Naive thymus-derived CD8-positive, alpha-beta T cell (primary cell): Measurements from ENCODE around the gene MGP. TPM values are rescaled to one million over a fixed set of nuclear protein-coding genes. Genes with fewer than 3 reads are reported as not detected.

Experiments used
- ATAC-seq, 2 donors: fragments of 150-1000 bp; cut with Tn5 transposase in 1 of 2; sonication (Bioruptor Pico), chemical (Tn5 transposase) in 1 of 2; 1 replicate in 1 of 2; 2 replicates in 1 of 2; pipeline ENCODE4 v1.10.0; 2021; ENCODE audit warnings: mild to moderate bottlenecking in 2 of 2, moderate library complexity in 2 of 2
- POLR2A ChIA-PET: fragments of 350-600 bp; sonication (Branson Sonifier 250); formaldehyde crosslinking; loops from one replicate; lab custom pipeline; 2021; ENCODE audit warnings: antibody characterized with exemption; lab: Charles Lee
- DNase-seq, 10 donors: peaks; one replicate each; pipeline versions ENCODE4 v3.0.0 to v3.0.0-alpha.2; 2020 to 2022
- H3K27ac Mint-ChIP-seq, 10 donors: one replicate each; pipeline ENCODE4 v1.8.0; 2020 to 2022; ENCODE audit warnings: mild to moderate bottlenecking in 10 of 10, mixed read lengths in 10 of 10, moderate library complexity in 4 of 10, inconsistent platforms in 1 of 10
- H3K27me3 Mint-ChIP-seq, 5 donors: one replicate each; pipeline ENCODE4 v1.8.0; 2021 to 2022; ENCODE audit warnings: mixed read lengths in 5 of 5
- H3K36me3 Mint-ChIP-seq, 3 donors: one replicate each; pipeline ENCODE4 v1.8.0; 2020 to 2022; ENCODE audit warnings: mixed read lengths in 3 of 3, mild to moderate bottlenecking in 2 of 3, inconsistent platforms in 1 of 3
- H3K4me1 Mint-ChIP-seq, 4 donors: one replicate each; pipeline ENCODE4 v1.8.0; 2021 to 2022; ENCODE audit warnings: mixed read lengths in 4 of 4
- H3K4me3 Mint-ChIP-seq, 10 donors: one replicate each; pipeline ENCODE4 v1.8.0; 2020 to 2022; ENCODE audit warnings: mild to moderate bottlenecking in 10 of 10, mixed read lengths in 10 of 10, moderate library complexity in 6 of 10, inconsistent platforms in 1 of 10
- H3K9me3 Mint-ChIP-seq, 9 donors: one replicate each; pipeline ENCODE4 v1.8.0; 2020 to 2022; ENCODE audit warnings: mixed read lengths in 9 of 9, mild to moderate bottlenecking in 3 of 9, inconsistent platforms in 1 of 9, moderate library complexity in 1 of 9
- polyA plus RNA-seq, 3 donors: library from polyadenylated mRNA; unstranded; fragments of 300-500 nt; fragmentation: Illumina TruSeq; gene quantifications; one replicate each; pipeline ENCODE4 v1.2.3, GENCODE V29; 2021
- total RNA-seq, 8 experiments: library from RNA in 2 of 8; stranded (reverse) in 2 of 8; gene quantifications; one replicate each; pipeline ENCODE4 v1.2.3 and lab custom pipeline; 2021 to 2026

The MGP gene
- total and polyA plus RNA-seq, 5 experiments from 2014 or later: 0.14 to 4.1 (median 0.48) TPM

GRCh38 chr12:14902465-14902864 is 16.8 kb upstream of the MGP start:
- H3K9me3 Mint-ChIP-seq: peaks cover 0 to 9% (median 0%) of the 10 kb centered on the region in 9 donors
- ATAC-seq (no peak), DNase-seq (no peak)
- H3K27me3 Mint-ChIP-seq: no peaks in the 10 kb centered on the region
- POLR2A ChIA-PET: no interaction called here
- peaks cover 5 to 12% (median 7%) of the 10 kb centered on the region in 3 donors for H3K36me3 Mint-ChIP-seq
- peak overlapping the region in 3 of 10 donors; percentile 24 to 61 (median 25) for H3K27ac Mint-ChIP-seq
- peaks cover 6 to 28% (median 18%) of the 10 kb centered on the region in 4 donors for H3K4me1 Mint-ChIP-seq
- peak overlapping the region in 2 of 10 donors; percentile 14 to 23 for H3K4me3 Mint-ChIP-seq

GRCh38 chr12:14901228-14901562 is 15.5 kb upstream of the MGP start:
- peaks cover 6 to 27% (median 18%) of the 10 kb centered on the region in 4 donors for H3K4me1 Mint-ChIP-seq
- POLR2A ChIA-PET: no interaction called here
- no peak overlapping the region for H3K4me3 Mint-ChIP-seq
- H3K27ac Mint-ChIP-seq: no peak overlapping the region
- H3K27me3 Mint-ChIP-seq: no peaks in the 10 kb centered on the region
- DNase-seq (no peak), ATAC-seq (no peak)
- peaks cover 4 to 6% (median 5%) of the 10 kb centered on the region in 3 donors for H3K36me3 Mint-ChIP-seq
- H3K9me3 Mint-ChIP-seq: peaks cover 0 to 9% (median 0%) of the 10 kb centered on the region in 9 donors

GRCh38 chr12:14900521-14901227 is 15.0 kb upstream of the MGP start:
- Mint-ChIP-seq H3K4me1 (peaks cover 6 to 27% (median 18%) of the 10 kb centered on the region in 4 donors), H3K36me3 (peaks cover 4 to 6% (median 5%) of the 10 kb centered on the region in 3 donors), H3K27me3 (no peaks in the 10 kb centered on the region), H3K4me3 (no peak overlapping the region), H3K9me3 (peaks cover 0 to 9% (median 0%) of the 10 kb centered on the region in 9 donors), H3K27ac (no peak overlapping the region)
- POLR2A ChIA-PET: no interaction called here
- ATAC-seq (no peak), DNase-seq (no peak)

- DNase-seq (no peak), ATAC-seq (no peak)
- Mint-ChIP-seq H3K36me3 (peaks cover 0 to 3% (median 2%) of the 10 kb centered on the region in 3 donors), H3K27me3 (no peaks in the 10 kb centered on the region), H3K4me1 (peaks cover 0 to under 1% (median 0%) of the 10 kb centered on the region in 4 donors), H3K27ac (no peak overlapping the region), H3K4me3 (no peak overlapping the region), H3K9me3 (no peaks in the 10 kb centered on the region)
- POLR2A ChIA-PET: no interaction called here
These were observed 11.0 kb upstream of the MGP start for GRCh38 chr12:14896521-14897169.

GRCh38 chr12:14893506-14894250 is 8.0 kb upstream of the MGP start:
- no peak for DNase-seq
- Mint-ChIP-seq H3K4me1 (no peaks in the 10 kb centered on the region), H3K27ac (no peak overlapping the region), H3K27me3 (no peaks in the 10 kb centered on the region), H3K4me3 (no peak overlapping the region), H3K9me3 (no peaks in the 10 kb centered on the region), H3K36me3 (no peaks in the 10 kb centered on the region)
- no peak for ATAC-seq
- POLR2A ChIA-PET: interaction anchor here (2.3 kb wide), 1 partner anchor 9 kb away, joined by 9 read pairs; no protein-coding TSS in a partner anchor

GRCh38 chr12:14892726-14893505 is 7.3 kb upstream of the MGP start:
- H3K27ac Mint-ChIP-seq: no peak overlapping the region
- no peaks in the 10 kb centered on the region for H3K36me3 Mint-ChIP-seq
- H3K9me3 Mint-ChIP-seq: no peaks in the 10 kb centered on the region
- DNase-seq (no peak), ATAC-seq (no peak)
- POLR2A ChIA-PET: interaction anchor here (1.4 to 2.3 kb wide), 2 partner anchors 8 to 13 kb away, joined by 4 to 9 read pairs; no protein-coding TSS in a partner anchor
- no peak overlapping the region for H3K4me3 Mint-ChIP-seq
- peaks cover 0 to 2% (median 0%) of the 10 kb centered on the region in 4 donors for H3K4me1 Mint-ChIP-seq
- peaks cover 0 to 4% (median 0%) of the 10 kb centered on the region in 5 donors for H3K27me3 Mint-ChIP-seq

- H3K36me3 Mint-ChIP-seq: no peaks in the 10 kb centered on the region
- DNase-seq (no peak), ATAC-seq (no peak)
- no peak overlapping the region for H3K27ac Mint-ChIP-seq
- H3K9me3 Mint-ChIP-seq: no peaks in the 10 kb centered on the region
- POLR2A ChIA-PET: interaction anchor here (0.6 kb wide), 1 partner anchor 112 kb away, joined by 4 read pairs; no protein-coding TSS in a partner anchor
- no peak overlapping the region for H3K4me3 Mint-ChIP-seq
- peaks cover 0 to 8% (median 0%) of the 10 kb centered on the region in 5 donors for H3K27me3 Mint-ChIP-seq
- H3K4me1 Mint-ChIP-seq: peaks cover 6 to 12% (median 12%) of the 10 kb centered on the region in 4 donors
These were observed 5.0 kb upstream of the MGP start for GRCh38 chr12:14890701-14891100.

GRCh38 chr12:14886271-14886670 is 617 bp upstream of the MGP start:
- DNase-seq (no peak), ATAC-seq (no peak)
- Mint-ChIP-seq H3K27me3 (peaks cover 0 to 13% (median 0%) of the 10 kb centered on the region in 5 donors), H3K36me3 (no peaks in the 10 kb centered on the region), H3K4me3 (no peak overlapping the region), H3K9me3 (no peaks in the 10 kb centered on the region), H3K4me1 (peaks cover 16 to 43% (median 31%) of the 10 kb centered on the region in 4 donors), H3K27ac (no peak overlapping the region)
- POLR2A ChIA-PET: interaction anchor here (1.5 kb wide), 1 partner anchor 12 kb away, joined by 5 read pairs; no protein-coding TSS in a partner anchor

GRCh38 chr12:14884458-14884878 is 1.2 kb downstream of the MGP start:
- peaks cover 0 to 6% (median 0%) of the 10 kb centered on the region in 9 donors for H3K9me3 Mint-ChIP-seq
- peaks cover 0 to 3% (median 0%) of the 10 kb centered on the region in 3 donors for H3K36me3 Mint-ChIP-seq
- peak overlapping the region; percentile 66 to 96 (median 93) for H3K27ac Mint-ChIP-seq
- peaks cover 0 to 13% (median 0%) of the 10 kb centered on the region in 5 donors for H3K27me3 Mint-ChIP-seq
- ATAC-seq (peak; percentile 93 to 98), DNase-seq (peak; percentile 67 to 95 (median 89))
- peaks cover 21 to 53% (median 46%) of the 10 kb centered on the region in 4 donors for H3K4me1 Mint-ChIP-seq
- peak overlapping the region; percentile 69 to 85 (median 78) for H3K4me3 Mint-ChIP-seq
- POLR2A ChIA-PET: interaction anchor here (0.7 to 1.9 kb wide), 9 partner anchors 9 to 114 kb away, joined by 3 to 9 read pairs (median 4); partner anchors contain the start of genes C12orf60 and WBP11

- Mint-ChIP-seq H3K36me3 (peaks cover 0 to 3% (median 0%) of the 10 kb centered on the region in 3 donors), H3K27me3 (peaks cover 0 to 13% (median 0%) of the 10 kb centered on the region in 5 donors), H3K4me3 (no peak overlapping the region), H3K27ac (peak overlapping the region in 2 of 10 donors; percentile 60 to 94), H3K4me1 (peaks cover 21 to 53% (median 47%) of the 10 kb centered on the region in 4 donors), H3K9me3 (peaks cover 0 to 9% (median 0%) of the 10 kb centered on the region in 9 donors)
- POLR2A ChIA-PET: interaction anchor here (0.6 to 1.9 kb wide), 10 partner anchors 10 to 114 kb away, joined by 3 to 9 read pairs (median 4); partner anchors contain the start of genes C12orf60 and WBP11
- DNase-seq (no peak), ATAC-seq (no peak)
These were observed 2.0 kb downstream of the MGP start for GRCh38 chr12:14883686-14884085.

- ATAC-seq (no peak), DNase-seq (peak in 3 of 10 donors; percentile 13 to 45 (median 26))
- POLR2A ChIA-PET: no interaction called here
- Mint-ChIP-seq H3K27me3 (peaks cover 0 to 5% (median 0%) of the 10 kb centered on the region in 5 donors), H3K27ac (peak overlapping the region; percentile 69 to 96 (median 90)), H3K9me3 (peaks cover 0 to 9% (median 0%) of the 10 kb centered on the region in 9 donors), H3K36me3 (peaks cover 0 to 3% (median 0%) of the 10 kb centered on the region in 3 donors), H3K4me1 (peaks cover 15 to 43% (median 38%) of the 10 kb centered on the region in 4 donors), H3K4me3 (peak overlapping the region in 9 of 10 donors; percentile 0 to 81 (median 53))
These were observed 4.7 kb downstream of the MGP start for GRCh38 chr12:14880890-14881453.
